ENCODE measurements around the gene MYL12B.

GRCh38 chr18:3219631-3220335, 42.1 kb upstream of the MYL12B start, which contains the start of gene MYOM1:
- no peak for TF ChIP-seq CTCF (IDR thresholded peaks at IDR 0.05)
- TF ChIP-seq POLR2A (IDR thresholded peaks at IDR 0.05), result no peak
